NCI-H128 (cell line): ENCODE data around the gene SLC4A9.
"Not testable (repeated sequence)": the region's sequence is repeated elsewhere in the genome, so short reads cannot be mapped to it uniquely, and the experiment has no call there.

ENCODE experiments used
- DNase-seq: peaks from one replicate; lab custom pipeline; 2025; ENCODE audit not compliant: unreplicated experiment; lab: John Stamatoyannopoulos, UW

Gene SLC4A9

DNA sequence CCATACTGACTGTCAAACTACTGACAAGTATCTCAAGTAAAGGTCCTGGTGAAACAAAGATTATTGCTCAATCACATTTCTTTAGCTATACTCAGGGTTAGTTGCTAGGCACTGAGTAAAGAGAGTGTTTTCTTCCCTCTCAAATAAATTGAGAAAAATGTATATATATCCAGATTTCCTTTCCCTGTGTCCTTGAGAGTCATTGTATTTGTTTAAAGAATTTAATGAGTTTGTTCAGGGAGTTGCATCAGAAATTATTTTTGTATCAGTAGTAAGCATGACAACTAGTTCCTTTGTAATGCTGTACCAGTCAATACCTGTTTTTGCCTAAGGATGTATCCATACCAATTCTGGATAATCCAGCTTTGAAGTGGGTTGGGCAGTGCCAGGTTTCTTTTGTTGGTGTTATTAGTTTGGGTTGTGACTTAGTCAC is 38.4 kb downstream of the SLC4A9 start:
- no peak for DNase-seq

DNA sequence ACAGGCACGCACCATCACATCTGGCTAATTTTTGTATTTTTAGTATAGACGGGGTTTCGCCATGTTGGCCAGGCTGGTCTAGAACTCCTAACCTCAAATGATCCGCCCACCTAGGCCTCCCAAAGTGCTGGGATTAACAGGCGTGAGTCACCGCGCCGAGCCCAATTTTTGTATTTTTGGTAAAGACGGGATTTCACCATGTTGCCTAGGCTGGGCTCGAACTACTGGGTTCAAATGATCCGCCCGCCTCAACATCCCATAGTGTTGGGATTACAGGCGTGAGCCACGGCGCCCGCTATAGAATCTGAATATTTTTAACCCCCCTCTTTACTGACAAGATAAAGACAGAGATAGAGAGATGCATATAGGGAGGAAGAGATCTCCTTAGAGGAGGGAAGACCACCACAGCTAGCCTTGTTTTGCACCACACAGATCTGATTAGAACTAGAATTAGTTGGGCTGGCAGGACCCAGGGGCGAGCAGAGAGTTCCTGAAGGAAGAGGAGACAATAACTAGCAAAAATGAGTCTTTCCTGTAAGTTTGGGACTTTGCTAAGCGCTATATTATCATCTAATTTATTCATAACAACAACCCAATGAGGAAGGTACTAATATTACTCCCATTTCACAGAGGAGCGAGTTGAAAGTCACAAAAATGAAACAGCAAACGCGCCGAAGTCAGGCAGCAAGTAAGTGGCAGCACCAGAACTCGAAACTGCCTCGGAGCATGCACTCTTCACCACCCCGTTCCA is 40.2 kb downstream of the SLC4A9 start:
- DNase-seq = no peak

DNA sequence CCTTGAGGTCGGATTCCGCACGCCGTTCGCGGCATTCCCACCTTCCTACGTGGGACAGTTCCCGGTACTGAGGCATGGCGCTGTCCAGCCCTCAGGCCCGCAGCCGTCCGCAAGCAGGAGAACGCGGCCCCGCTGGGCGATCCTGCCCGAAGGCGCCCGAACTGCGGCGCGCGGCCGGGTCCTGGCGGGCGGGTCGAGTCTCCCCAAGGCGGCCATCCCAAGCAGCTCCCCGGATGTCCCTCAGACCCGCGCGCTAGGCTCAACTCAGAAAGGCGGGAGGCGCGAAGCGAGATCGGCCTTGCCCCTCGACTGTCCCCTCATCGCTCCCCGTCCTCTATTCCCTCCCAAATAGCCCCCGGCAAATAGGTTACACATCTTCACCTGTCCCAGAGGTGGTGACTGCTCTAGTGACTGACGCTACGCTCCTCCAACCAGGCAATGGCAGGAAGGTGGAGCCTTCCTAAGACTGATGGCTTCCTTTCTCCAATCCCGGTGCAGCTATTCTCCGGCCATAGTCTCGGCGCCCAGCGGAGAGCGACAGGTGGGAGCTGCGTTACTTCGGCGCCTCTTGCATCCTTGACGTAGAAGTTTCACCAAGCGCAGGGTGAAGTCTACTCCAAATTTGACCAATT is 40.9 kb downstream of the SLC4A9 start:
- DNase-seq = peak; percentile 73

DNA sequence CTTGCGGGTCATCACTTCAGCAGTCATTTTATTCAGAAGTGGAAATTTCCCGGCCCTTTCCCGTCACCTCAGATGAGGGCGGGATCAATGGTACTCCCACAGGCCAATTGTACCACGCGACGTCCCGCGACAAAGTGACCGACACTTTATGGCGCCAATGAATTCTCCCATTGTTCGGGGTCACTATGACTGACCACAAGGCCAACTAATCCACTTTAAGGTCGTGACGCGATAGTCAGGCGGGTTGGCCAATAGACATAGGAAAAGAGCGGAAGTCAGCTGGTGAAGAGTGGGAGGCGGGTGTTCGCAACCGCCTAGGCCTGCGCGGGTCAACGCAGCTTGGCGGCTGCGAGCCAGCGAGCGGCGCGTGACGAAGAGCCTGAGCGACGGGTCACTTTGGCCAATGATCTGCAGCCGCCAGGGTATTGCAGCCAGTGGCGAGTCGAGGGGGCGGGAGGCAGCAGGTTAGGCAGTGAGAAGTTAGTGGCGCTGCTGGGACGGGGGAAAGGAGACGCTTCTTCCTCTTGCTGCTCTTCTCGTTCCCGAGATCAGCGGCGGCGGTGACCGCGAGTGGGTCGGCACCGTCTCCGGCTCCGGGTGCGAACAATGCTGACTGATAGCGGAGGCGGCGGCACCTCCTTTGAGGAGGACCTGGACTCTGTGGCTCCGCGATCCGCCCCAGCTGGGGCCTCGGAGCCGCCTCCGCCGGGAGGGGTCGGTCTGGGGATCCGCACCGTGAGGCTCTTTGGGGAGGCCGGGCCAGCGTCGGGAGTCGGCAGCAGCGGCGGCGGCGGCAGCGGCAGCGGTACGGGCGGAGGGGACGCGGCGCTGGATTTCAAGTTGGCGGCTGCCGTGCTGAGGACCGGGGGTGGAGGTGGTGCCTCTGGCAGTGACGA is 41.6 kb downstream of the SLC4A9 start, which contains the start of gene ANKHD1:
Gene ANKHD1, plus strand, starts transcription at position 472 of the 896 bp plus-strand sequence. Its CDS starts 135 bp downstream, at position 607.
- DNase-seq = peak; percentile 98

DNA sequence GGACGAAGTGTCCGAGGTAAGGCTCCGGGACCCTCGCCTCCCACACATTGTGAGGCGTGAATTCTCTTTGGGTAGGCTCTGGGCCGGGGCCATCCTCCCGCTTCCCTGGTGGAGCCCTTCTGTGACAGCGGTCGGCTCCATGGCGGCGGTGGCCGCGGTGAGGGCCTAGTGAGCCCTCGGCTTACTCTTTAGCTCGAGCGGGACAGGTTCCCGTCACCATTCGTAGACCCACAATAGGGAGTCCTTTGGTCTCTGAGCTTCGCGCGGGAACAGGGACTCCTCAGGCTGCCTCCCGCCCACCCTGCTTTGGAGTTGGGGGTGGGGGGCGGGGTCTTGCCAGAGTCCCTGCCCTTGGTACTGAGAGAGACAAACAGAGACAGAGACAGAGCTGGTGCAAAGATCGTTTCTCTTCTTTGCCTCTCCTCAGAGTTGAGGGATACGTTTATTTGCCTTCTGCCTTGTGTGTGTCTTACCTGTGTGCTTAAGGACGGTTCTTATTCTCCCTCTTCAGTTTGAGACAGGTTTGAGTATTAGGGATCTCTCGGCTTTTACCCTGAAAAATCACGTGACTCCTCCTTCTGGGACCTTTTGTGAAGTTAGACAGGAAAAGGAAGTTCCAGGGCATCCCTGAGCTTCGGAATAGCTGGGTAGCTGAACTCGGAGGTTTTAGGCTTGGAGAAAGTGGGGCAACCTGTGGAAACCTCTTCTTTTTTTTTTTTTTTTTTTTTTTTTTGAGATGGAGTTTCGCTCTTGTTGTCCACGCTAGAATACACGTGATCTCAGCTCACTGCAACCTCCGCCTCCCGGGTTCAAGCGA is 42.5 kb downstream of the SLC4A9 start:
- DNase-seq = no peak

DNA sequence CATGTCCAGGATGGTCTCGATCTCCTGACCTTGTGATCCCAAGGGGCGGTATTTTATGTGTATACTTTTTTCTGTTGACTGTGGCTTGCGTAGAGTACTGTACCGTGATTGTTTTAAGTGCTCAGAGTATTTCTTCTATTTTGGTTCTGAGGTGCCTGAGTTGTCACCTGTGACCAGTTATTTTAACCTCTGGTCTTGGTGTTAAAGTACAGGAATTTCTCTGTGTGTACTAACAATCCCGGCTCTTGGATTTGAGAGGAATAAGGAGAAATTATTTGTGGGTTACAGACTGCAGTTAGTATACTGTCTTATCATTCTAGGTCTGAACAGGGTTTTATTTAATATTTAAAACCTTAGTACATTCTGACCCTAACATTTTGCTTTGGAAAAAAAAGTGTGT is 43.6 kb downstream of the SLC4A9 start:
- DNase-seq = no peak

DNA sequence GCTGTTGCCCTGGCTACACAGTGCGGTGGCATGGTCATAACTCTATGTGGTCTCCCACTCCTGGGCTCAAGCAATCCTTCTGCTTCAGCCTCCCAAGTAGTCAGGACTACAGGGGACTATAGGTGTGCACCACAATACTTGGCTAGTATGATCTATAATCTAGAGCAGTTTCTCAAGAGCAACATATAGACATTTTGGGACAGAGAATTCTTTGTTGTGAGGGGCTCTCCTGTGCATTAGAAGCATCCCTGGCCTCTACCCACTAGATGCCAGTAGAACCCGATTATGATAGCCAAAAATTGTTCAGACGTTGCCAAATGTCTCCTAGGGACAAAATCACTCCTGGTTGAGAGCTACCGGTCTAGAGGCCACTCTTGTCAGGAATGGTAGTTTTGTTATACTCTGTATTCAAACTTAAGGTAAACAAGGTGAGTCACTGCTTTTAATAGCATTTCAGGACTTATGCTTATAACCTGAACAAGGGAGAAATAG is 48.8 kb downstream of the SLC4A9 start:
- DNase-seq = no peak

DNA sequence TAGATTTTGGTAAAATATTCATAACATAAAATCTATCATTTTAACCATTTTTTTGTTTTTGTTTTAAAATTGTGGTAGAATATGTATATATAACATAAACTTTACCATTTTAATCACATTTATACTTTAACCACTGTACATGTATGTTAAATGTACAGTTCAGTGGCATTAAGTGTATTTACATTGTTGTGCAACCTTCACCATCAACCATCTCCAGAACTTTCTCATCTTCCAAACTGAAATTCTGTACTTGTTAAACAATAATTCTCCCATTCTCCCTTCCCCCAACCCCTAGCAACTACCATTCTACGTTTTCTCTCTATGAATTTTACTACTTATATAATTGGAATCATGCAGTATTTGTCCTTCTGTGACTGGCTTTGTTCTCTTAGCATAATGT is 53.2 kb downstream of the SLC4A9 start:
- DNase-seq = no peak

DNA sequence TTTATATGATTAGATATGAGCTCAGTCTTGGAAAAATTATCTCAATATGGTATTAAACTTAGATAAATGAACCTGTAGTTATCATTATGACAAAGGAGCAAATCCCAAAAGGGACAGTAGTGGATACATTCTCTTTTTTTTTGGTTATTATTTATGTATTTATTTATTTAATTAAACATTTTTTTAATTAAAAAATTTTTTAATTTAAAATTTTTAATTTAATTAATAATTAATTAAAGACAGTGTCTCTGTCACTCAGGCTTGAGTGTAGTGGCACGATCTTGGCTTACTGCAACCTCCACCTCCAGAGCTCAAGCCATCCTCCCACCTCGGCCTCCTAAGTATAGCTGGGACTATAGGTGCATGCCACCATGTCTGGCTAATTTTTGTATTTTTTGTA is 57.2 kb downstream of the SLC4A9 start:
- DNase-seq = no peak

DNA sequence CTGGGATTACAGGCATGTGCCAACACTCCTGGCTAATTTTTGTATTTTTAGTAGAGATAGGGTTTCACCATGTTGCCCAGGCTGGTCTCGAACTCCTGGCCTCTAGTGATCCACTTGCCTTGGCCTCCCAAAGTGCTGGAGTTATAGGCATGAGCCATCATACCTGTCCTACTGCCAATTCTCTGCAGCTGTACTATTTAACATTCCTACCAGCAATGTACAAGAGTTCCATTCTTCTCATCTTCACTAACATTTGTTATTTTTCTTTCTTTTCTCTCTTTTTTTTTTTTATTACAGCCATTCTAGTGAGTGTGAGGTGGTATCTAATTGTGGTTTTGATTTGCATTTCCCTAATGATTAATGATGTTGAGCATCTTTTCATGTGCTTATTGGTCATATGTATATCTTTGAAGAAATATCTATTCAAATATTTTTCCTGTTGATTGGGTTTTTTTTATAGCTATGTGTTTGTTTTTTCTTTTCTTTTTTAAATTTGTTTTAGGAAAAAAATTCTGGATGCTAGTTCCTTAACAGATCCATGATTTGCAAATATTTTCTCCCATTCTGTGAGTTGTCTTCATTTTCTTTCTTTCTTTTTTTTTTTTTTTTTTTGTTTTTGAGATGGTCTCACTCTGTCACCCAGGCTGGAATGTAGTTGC is 59.0 kb downstream of the SLC4A9 start:
- DNase-seq = no peak

DNA sequence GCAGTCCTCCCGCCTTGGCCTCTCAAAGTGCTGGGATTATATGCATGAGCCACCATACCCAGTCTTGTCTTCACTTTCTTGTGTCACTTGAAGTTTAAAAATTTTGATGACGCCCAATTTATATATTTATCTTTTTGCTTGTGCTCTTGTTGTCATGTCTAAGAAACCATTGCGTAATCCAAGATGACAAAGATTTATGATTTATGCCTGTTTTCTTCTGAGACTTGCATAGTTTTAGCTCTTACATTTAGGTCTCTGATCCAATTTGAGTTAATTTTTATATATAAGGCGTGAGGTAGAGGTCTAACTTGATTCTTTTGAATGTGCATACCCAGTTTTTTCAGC is 60.2 kb downstream of the SLC4A9 start:
- DNase-seq = no peak

DNA sequence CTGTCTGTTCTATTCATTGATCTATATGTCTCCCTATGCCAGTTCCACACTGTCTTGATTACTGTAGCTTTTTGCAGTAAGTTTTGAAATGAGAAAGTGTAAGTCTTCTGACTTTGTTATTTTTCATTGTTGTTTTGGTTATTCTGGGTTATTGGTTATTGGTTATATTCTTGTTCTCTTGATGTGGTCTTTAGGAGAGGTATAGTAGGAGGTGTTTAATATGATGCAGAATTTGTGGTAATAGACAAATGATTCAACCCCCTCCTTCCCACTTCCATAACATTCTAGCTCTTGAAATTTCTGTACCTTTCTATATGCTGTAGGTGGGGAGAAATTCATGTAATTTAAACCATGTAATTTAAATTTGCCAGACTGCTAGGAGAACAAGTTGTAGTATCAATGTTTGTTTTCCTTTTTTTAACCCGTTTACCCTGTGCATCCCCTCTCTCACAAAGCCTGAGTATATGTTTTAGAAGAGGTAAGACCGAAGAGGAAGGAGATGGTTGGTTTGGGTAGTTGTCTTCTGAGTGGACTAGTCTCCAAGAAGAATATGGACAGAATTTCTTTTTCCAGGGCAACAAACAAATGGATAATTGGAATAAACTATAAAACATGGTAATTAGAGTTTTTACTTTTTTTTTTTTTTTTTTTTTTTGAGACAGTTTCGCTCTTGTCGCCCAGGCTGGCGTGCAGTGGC is 60.8 kb downstream of the SLC4A9 start:
- DNase-seq = no peak

DNA sequence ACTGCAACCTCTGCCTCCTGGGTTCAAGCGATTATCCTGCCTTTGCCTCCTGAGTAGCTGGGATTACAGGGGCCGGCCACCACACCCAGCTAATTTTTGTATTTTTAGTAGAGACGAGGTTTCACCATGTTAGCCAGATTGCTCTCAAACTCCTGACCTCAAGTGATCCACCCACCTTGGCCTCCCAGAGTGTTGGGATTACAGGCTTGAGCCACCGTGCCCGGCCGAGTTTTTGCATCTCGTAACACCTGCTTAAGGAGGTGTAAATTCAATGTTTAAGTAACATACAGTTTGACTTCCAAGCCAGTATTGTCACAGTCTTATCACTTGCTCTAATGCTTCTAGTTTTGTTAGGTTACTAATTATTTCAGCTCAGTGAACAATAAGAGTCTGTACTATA is 61.4 kb downstream of the SLC4A9 start:
- not testable (repeated sequence) for DNase-seq

DNA sequence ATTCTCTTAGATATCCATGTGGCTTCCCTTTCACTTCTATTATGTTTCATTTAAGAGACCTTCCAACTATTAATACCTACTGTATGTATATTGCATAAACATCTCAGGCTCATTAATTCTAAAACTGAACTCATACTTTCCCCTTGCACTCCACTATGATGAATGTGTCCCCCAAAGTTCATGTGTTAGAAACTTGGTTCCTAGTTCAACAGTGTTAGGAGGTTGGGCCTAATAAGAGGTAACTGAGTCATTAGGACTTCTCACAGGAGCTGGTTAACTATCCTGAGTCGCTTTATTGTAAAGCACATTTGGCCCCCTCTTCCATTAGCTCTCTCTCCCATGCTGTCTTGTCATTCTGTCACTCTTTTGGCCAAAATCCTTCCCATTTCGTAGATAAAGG is 63.6 kb downstream of the SLC4A9 start:
- DNase-seq = no peak

DNA sequence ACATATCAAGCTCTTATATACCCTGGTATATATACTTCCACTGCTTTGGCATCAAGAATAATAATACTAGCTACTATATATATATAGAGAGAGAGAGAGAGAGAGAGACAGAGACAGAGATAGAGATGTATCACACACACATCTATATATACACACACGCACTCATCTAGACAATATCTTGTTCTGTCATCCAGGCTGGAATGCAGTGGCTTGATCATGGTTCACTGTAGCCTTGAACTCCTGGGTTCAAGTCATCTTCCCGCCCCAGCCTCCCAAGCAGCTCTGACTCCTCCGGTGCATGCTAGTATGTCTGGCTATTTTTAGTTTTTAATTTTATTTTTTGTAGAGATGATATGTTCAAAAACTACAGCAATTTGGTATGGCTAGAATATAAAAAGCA is 64.1 kb downstream of the SLC4A9 start:
- DNase-seq = no peak
